HS-5 (cell line): ENCODE data around the gene ZFP3.
"Not testable (repeated sequence)": the region's sequence is repeated elsewhere in the genome, so short reads cannot be mapped to it uniquely, and the experiment has no call there.

Experiments used
- DNase-seq: peaks from one replicate; pipeline ENCODE4 v3.0.0-alpha.2; 2012; ENCODE audit warnings: low read depth

The ZFP3 gene

GRCh38 chr17:5124896-5125295 is 46.6 kb downstream of the ZFP3 start:
- DNase-seq: not testable (repeated sequence)

- DNase-seq: no peak
Measured at GRCh38 chr17:5126719-5127488, 48.6 kb downstream of the ZFP3 start.

- no peak for DNase-seq
Measured at GRCh38 chr17:5127910-5128309, 49.6 kb downstream of the ZFP3 start.

- not testable (repeated sequence) for DNase-seq
Measured at GRCh38 chr17:5128387-5128786, 50.1 kb downstream of the ZFP3 start.

- DNase-seq: no peak
Measured at GRCh38 chr17:5128905-5129535, 50.8 kb downstream of the ZFP3 start.

GRCh38 chr17:5129770-5130169 is 51.5 kb downstream of the ZFP3 start:
- DNase-seq: not testable (repeated sequence)

GRCh38 chr17:5130261-5130660 is 52.0 kb downstream of the ZFP3 start:
- DNase-seq: not testable (repeated sequence)

- DNase-seq: not testable (repeated sequence)
Measured at GRCh38 chr17:5130687-5131086, 52.4 kb downstream of the ZFP3 start.

- no peak for DNase-seq
Measured at GRCh38 chr17:5131146-5131715, 53.0 kb downstream of the ZFP3 start.

GRCh38 chr17:5131799-5132502 is 53.7 kb downstream of the ZFP3 start:
- not testable (repeated sequence) for DNase-seq

- not testable (repeated sequence) for DNase-seq
Measured at GRCh38 chr17:5132503-5133225, 54.4 kb downstream of the ZFP3 start.

GRCh38 chr17:5133311-5133710 is 55.0 kb downstream of the ZFP3 start:
- DNase-seq: no peak

- DNase-seq: not testable (repeated sequence)
Measured at GRCh38 chr17:5133961-5134360, 55.7 kb downstream of the ZFP3 start.

- not testable (repeated sequence) for DNase-seq
Measured at GRCh38 chr17:5134571-5134970, 56.3 kb downstream of the ZFP3 start.

GRCh38 chr17:5135131-5135712 is 57.0 kb downstream of the ZFP3 start:
- DNase-seq: not testable (repeated sequence)

- DNase-seq: no peak
Measured at GRCh38 chr17:5135726-5136579, 57.7 kb downstream of the ZFP3 start.

- not testable (repeated sequence) for DNase-seq
Measured at GRCh38 chr17:5136580-5137412, 58.5 kb downstream of the ZFP3 start.

GRCh38 chr17:5137511-5138197 is 59.4 kb downstream of the ZFP3 start:
- not testable (repeated sequence) for DNase-seq

- not testable (repeated sequence) for DNase-seq
Measured at GRCh38 chr17:5138198-5138544, 59.9 kb downstream of the ZFP3 start.
